ENCODE measurements around the gene WDR74. TPM values are rescaled to one million over a fixed set of nuclear protein-coding genes. Genes with fewer than 3 reads are reported as not detected.
A peak's percentile ranks its signal among the peaks of the same experiment; 100 is the strongest.

WDR74 gene
- total and polyA plus RNA-seq, 9 of the 15 experiments (the other 6 are each of a cell fraction or from before 2014, with no cell fraction given), result 32.7 to 210 (median 114) TPM

GRCh38 chr11:62787005-62787759, 52.2 kb downstream of the WDR74 start, which contains the start of gene TMEM179B (continued):
- TF ChIP-seq STAT6 (CRISPR knock-in tag; IDR thresholded peaks at IDR 0.05), result peak; percentile 94
- peak; percentile 95 for TF ChIP-seq TFAP4 (CRISPR knock-in tag; IDR thresholded peaks at IDR 0.05; ENCODE audit: borderline replicate concordance)
- peak; percentile 80 for TF ChIP-seq VEZF1 (CRISPR knock-in tag; IDR thresholded peaks at IDR 0.05)
- TF ChIP-seq ZNF75A (CRISPR knock-in tag; IDR thresholded peaks at IDR 0.05), result no peak
- TF ChIP-seq BHLHE40 (IDR thresholded peaks at IDR 0.05; ENCODE audit: low read length), result peak; percentile 4; the same call in 1 of the 2 replicates
- TF ChIP-seq CBX8 (IDR thresholded peaks at IDR 0.05; ENCODE audit: borderline replicate concordance, extremely low read depth, low read depth, low read length, poor library complexity, severe bottlenecking), result no peak
- no peak for TF ChIP-seq PPARD (CRISPR knock-in tag; IDR thresholded peaks at IDR 0.05)
- peak; percentile 76; the same call in 1 of the 2 replicates for TF ChIP-seq ZBTB9 (CRISPR knock-in tag; IDR thresholded peaks at IDR 0.05)
- peak; percentile 88 for TF ChIP-seq POLR2AphosphoS5 (IDR thresholded peaks at IDR 0.05; ENCODE audit: control insufficient read depth, insufficient read depth, low read depth, low read length)
- TF ChIP-seq KLF16 (IDR thresholded peaks at IDR 0.05), result peak; percentile 76
- no peak for TF ChIP-seq ZNF277 (CRISPR knock-in tag; IDR thresholded peaks at IDR 0.05; ENCODE audit: borderline replicate concordance)
- 0 out of 2 replicates have a peak, but pooled peaks have one; percentile 11 for TF ChIP-seq PBX2 (CRISPR knock-in tag; IDR thresholded peaks at IDR 0.05; ENCODE audit: low read depth)
- no peak for TF ChIP-seq PBX2 (tag; conservative IDR thresholded peaks at IDR 0.05; ENCODE audit: low read depth)

All from K562 (cell line).